ENCODE results near the gene LTBP2. TPM values are rescaled to one million over a fixed set of nuclear protein-coding genes. Genes with fewer than 3 reads are reported as not detected.

The LTBP2 gene
- total RNA-seq, 1 experiment from 2014 or later = 124 TPM

- ChIA-PET CTCF (no interaction called here), POLR2A (ENCODE audit: unreplicated experiment) (interaction anchor here (0.5 kb wide), 1 partner anchor 166 kb away, joined by 17 read pairs; no protein-coding TSS in a partner anchor)
- H3K27ac ChIP-seq = no peak overlapping the region
- no peak overlapping the region for H2AFZ ChIP-seq
- no peaks in the 10 kb centered on the region for H3K27me3 ChIP-seq (ENCODE audit: insufficient read depth, low read depth)
- no peaks in the 10 kb centered on the region for H3K79me2 ChIP-seq (ENCODE audit: low read depth)
- H3K4me3 ChIP-seq = no peak overlapping the region
- no peaks in the 10 kb centered on the region for H3K9me3 ChIP-seq (ENCODE audit: insufficient read depth, low read depth)
- peaks cover 16% of the 10 kb centered on the region; the same call in 1 of the 2 replicates for H3F3A ChIP-seq (ENCODE audit: insufficient read depth, low read depth)
- H3K4me2 ChIP-seq = no peak overlapping the region
- H4K20me1 ChIP-seq (ENCODE audit: insufficient read depth) = no peaks in the 10 kb centered on the region
- intact Hi-C loops (cut with micrococcal nuclease; ENCODE audit: unreplicated experiment) = no loop called here
- no peaks in the 10 kb centered on the region for H3K9me2 ChIP-seq (ENCODE audit: insufficient read depth)
- peaks cover 7% of the 10 kb centered on the region; the same call in 1 of the 2 replicates for H3K36me3 ChIP-seq (ENCODE audit: low read depth)
- H3K4me1 ChIP-seq (replicated peaks; ENCODE audit: insufficient read depth) = no peaks in the 10 kb centered on the region
- BruUV-seq (replicated peaks) = no TSS peak
- no peak for TF ChIP-seq EZH2 (IDR thresholded peaks at IDR 0.05; ENCODE audit: low read depth)
- no peak for TF ChIP-seq CTCF (conservative IDR thresholded peaks at IDR 0.05)
- DNase-seq = no peak
Measured at GRCh38 chr14:74504412-74504811, 107.6 kb downstream of the LTBP2 start.

DNA sequence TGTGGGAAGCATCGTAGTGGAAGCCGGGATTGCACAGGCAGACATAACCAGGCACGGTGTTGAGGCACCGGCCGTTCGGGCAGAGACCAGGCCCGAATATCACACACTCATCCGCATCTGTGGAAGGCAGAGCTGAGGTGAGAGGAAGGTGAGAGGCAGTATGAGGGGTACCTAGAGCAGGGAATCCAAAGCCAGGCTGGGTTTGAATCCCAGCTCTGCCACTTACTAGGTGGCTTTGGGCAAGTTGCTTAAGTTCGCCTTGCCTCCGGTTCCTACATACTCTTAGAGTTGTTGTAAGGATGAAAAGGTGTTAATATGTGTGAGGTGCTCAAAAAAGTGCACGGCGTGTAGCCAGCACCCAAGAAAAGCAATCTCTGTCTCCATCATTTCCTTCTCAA is 108.1 kb downstream of the LTBP2 start:
- no TSS peak for BruUV-seq (replicated peaks)
- H3K4me3 ChIP-seq = no peak overlapping the region
- H3K27ac ChIP-seq = no peak overlapping the region
- H3F3A ChIP-seq (ENCODE audit: insufficient read depth, low read depth) = peaks cover 21% of the 10 kb centered on the region; the same call in 1 of the 2 replicates
- peaks cover 2% of the 10 kb centered on the region for H3K4me1 ChIP-seq (replicated peaks; ENCODE audit: insufficient read depth)
- H3K9me2 ChIP-seq (ENCODE audit: insufficient read depth) = no peaks in the 10 kb centered on the region
- no peaks in the 10 kb centered on the region for H3K9me3 ChIP-seq (ENCODE audit: insufficient read depth, low read depth)
- H3K4me2 ChIP-seq = no peak overlapping the region
- no peaks in the 10 kb centered on the region for H3K27me3 ChIP-seq (ENCODE audit: insufficient read depth, low read depth)
- H4K20me1 ChIP-seq (ENCODE audit: insufficient read depth) = no peaks in the 10 kb centered on the region; the same call in 1 of the 2 replicates
- H3K79me2 ChIP-seq (ENCODE audit: low read depth) = no peaks in the 10 kb centered on the region
- POLR2A ChIA-PET (ENCODE audit: unreplicated experiment) = interaction anchor here (0.7 kb wide), 1 partner anchor 222 kb away, joined by 5 read pairs; no protein-coding TSS in a partner anchor
- TF ChIP-seq EZH2 (IDR thresholded peaks at IDR 0.05; ENCODE audit: low read depth) (no peak), CTCF (conservative IDR thresholded peaks at IDR 0.05) (no peak)
- H3K36me3 ChIP-seq (ENCODE audit: low read depth) = peaks cover 10% of the 10 kb centered on the region; the same call in 1 of the 2 replicates
- CTCF ChIA-PET = no interaction called here
- intact Hi-C loops (cut with micrococcal nuclease; ENCODE audit: unreplicated experiment) = no loop called here
- H2AFZ ChIP-seq = no peak overlapping the region
- no peak for DNase-seq

DNA sequence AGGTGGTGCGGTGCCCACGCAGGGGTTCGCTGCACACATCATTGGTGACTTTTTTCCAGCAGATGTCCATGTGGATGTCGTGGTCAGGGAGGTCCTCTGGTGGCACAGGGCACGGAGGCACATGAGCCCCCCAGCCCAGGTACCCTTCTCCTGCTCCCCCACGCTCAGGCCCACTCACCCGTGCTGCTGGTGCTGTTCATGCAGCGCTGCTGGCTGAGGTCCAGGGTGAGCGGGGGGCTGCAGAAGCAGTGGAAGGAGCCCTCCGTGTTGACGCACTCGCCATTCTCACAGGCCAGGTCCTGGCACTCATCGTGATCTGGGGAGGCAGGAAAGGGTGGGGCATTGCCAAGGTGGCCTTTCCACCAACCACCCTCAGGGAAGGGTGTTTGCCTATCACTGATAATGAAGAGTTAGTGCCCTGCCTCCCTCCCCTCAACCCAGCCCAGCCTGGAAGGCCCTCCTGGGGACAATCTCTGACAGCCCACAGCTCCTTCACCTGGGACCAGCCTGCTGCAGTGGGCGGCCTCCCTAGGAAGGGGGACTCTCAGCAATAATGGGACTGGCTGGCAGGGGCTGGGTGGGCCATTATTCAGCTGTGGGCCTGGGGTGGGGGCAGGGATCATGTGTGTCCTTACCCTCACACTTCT is 108.6 kb downstream of the LTBP2 start:
- peaks cover 8% of the 10 kb centered on the region for H3K4me1 ChIP-seq (replicated peaks; ENCODE audit: insufficient read depth)

More for the DNA sequence above, 108.6 kb downstream of the LTBP2 start:
- BruUV-seq (replicated peaks) = no TSS peak
- H3K36me3 ChIP-seq (ENCODE audit: low read depth) = peaks cover 14% of the 10 kb centered on the region; the same call in 1 of the 2 replicates
- no peaks in the 10 kb centered on the region; the same call in 1 of the 2 replicates for H4K20me1 ChIP-seq (ENCODE audit: insufficient read depth)
- H3K4me3 ChIP-seq = no peak overlapping the region
- ChIA-PET POLR2A (ENCODE audit: unreplicated experiment) (interaction anchor here (0.6 to 0.7 kb wide), 2 partner anchors 9 to 221 kb away, joined by 5 read pairs; no protein-coding TSS in a partner anchor), CTCF (no interaction called here)
- no peak overlapping the region for H3K27ac ChIP-seq
- H3K9me3 ChIP-seq (ENCODE audit: insufficient read depth, low read depth) = no peaks in the 10 kb centered on the region
- no peak for TF ChIP-seq CTCF (conservative IDR thresholded peaks at IDR 0.05)
- TF ChIP-seq EZH2 (IDR thresholded peaks at IDR 0.05; ENCODE audit: low read depth) = no peak
- no peaks in the 10 kb centered on the region for H3K27me3 ChIP-seq (ENCODE audit: insufficient read depth, low read depth)
- H3F3A ChIP-seq (ENCODE audit: insufficient read depth, low read depth) = peaks cover 26% of the 10 kb centered on the region; the same call in 1 of the 2 replicates
- intact Hi-C loops (cut with micrococcal nuclease; ENCODE audit: unreplicated experiment) = no loop called here
- no peaks in the 10 kb centered on the region for H3K9me2 ChIP-seq (ENCODE audit: insufficient read depth)
- no peak overlapping the region for H2AFZ ChIP-seq
- H3K4me2 ChIP-seq = no peak overlapping the region
- no peaks in the 10 kb centered on the region for H3K79me2 ChIP-seq (ENCODE audit: low read depth)
- DNase-seq = no peak

Data from PC-9 (cell line).